Putamen (tissue), 1 donor: ENCODE measurements around the gene PRELID1.
"Not testable (repeated sequence)": the region's sequence is repeated elsewhere in the genome, so short reads cannot be mapped to it uniquely, and the experiment has no call there.

Source experiments
- DNase-seq: peaks from one replicate; pipeline ENCODE4 v3.0.0-alpha.2; 2016; ENCODE audit warnings: low spot score

PRELID1 gene

GRCh38 chr5:177300236-177300880, 3.2 kb upstream of the PRELID1 start:
- DNase-seq = no peak

- no peak for DNase-seq
Observed at GRCh38 chr5:177300951-177301350, 2.6 kb upstream of the PRELID1 start.

GRCh38 chr5:177301503-177302165, 2.0 kb upstream of the PRELID1 start:
- DNase-seq = no peak

- DNase-seq = no peak
Observed at GRCh38 chr5:177302354-177303110, 1.1 kb upstream of the PRELID1 start.

- DNase-seq = no peak
Observed at GRCh38 chr5:177303925-177304391, 359 bp downstream of the PRELID1 start.

- DNase-seq = no peak
Observed at GRCh38 chr5:177304392-177305119, 957 bp downstream of the PRELID1 start.

- DNase-seq = not testable (repeated sequence)
Observed at GRCh38 chr5:177306103-177306640, 2.6 kb downstream of the PRELID1 start.

- no peak for DNase-seq
Observed at GRCh38 chr5:177306674-177307543, 3.3 kb downstream of the PRELID1 start.

- DNase-seq = no peak
Observed at GRCh38 chr5:177307544-177308363, 4.2 kb downstream of the PRELID1 start.

- DNase-seq = no peak
Observed at GRCh38 chr5:177308740-177309139, 5.1 kb downstream of the PRELID1 start.

GRCh38 chr5:177309351-177310191, 6.0 kb downstream of the PRELID1 start:
- DNase-seq = no peak

GRCh38 chr5:177310332-177310731, 6.7 kb downstream of the PRELID1 start:
- no peak for DNase-seq

GRCh38 chr5:177310757-177311391, 7.3 kb downstream of the PRELID1 start:
- DNase-seq = no peak

GRCh38 chr5:177311392-177311722, 7.8 kb downstream of the PRELID1 start:
- no peak for DNase-seq

- DNase-seq = peak; percentile 95
Observed at GRCh38 chr5:177311723-177312648, 8.4 kb downstream of the PRELID1 start, which contains the start of gene MXD3. TSS of gene MXD3 (minus strand) at chr5:177311898. CDS start at chr5:177311830, 68 bp downstream.

GRCh38 chr5:177312649-177313181, 9.1 kb downstream of the PRELID1 start:
- no peak for DNase-seq

GRCh38 chr5:177313561-177314259, 10.1 kb downstream of the PRELID1 start:
- DNase-seq = no peak
